GM12892 (cell line): ENCODE measurements around the gene ZNF865.

ENCODE experiments used
- POLR2A ChIP-seq: IDR thresholded peaks from 2 replicates; pipeline ENCODE4 v1.6.1; 2011; ENCODE audit warnings: low read depth, low read length, control low read depth
- TAF1 ChIP-seq: IDR thresholded peaks from 2 replicates; pipeline ENCODE4 v1.6.1; 2011; ENCODE audit warnings: low read depth, mild to moderate bottlenecking, control low read depth, low read length, borderline replicate concordance

DNA sequence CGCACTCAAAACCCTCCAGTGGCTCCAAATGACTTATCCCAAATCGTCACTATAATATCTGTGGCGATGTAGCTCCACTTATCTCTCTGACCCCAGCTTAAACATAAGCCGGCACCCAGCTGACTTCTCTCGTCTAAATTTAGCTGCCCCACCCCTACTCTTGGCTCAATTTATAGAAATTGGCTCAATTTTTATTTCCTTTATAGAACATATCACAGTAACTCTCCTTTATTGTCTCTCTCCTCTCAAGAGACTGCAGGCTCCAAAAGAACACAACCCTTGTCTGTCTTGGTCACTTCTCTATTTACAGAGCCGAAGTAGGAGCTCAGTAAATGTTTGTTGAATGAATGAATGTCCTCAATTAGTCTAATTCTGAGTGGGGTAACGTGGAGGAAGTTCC is 18.1 kb downstream of the ZNF865 start:
- TF ChIP-seq POLR2A (no peak), TAF1 (no peak)
